ENCODE results near the gene AHSG.
A peak's percentile ranks its signal among the peaks of the same experiment; 100 is the strongest.

AHSG gene

DNA sequence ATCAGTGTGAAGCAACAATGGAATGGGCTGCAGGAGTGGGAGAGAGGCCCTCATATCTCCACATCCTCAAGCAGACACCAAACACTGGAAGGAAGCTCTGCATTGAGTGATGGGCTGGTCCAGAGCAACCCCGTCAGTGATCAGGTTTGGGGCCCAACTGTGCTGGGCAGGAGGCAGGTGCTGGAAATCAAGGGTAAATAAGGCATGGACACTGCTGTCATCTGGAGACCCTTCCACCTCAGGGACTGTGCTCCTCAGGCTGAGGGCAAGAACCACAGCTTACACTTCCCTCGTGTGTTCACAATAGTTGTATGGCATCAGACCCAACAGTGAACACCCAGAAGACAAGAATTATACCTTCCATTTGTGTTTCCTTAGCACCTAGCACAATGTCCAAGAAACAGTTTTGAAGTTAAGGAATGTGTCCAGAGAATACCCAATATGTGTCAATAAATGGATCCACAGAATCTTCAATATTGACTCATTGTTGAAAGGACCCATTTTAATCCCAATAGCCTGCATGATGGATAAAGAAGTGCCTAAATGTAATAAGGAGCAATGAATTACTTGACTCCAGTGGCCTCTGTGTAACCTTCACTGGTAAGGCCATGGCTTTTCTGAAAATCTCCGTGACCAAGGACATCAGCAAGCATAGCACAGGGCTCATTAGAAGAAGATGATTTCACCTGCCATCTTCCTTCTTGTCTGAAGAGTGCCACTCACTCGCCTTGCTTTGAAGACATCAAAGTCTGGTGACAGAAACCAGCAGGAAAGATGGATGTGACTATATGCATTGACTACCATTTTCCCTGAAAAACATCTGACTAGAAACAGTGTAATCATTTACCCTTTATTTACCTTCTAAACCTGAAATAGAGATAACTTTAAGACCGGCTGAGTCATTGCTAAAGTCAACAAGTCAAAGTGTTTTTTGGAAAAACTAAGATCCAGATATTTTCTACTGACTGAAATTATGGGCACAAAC lies 7.0 kb upstream of the AHSG start:
- TF ChIP-seq, protein P1, sequence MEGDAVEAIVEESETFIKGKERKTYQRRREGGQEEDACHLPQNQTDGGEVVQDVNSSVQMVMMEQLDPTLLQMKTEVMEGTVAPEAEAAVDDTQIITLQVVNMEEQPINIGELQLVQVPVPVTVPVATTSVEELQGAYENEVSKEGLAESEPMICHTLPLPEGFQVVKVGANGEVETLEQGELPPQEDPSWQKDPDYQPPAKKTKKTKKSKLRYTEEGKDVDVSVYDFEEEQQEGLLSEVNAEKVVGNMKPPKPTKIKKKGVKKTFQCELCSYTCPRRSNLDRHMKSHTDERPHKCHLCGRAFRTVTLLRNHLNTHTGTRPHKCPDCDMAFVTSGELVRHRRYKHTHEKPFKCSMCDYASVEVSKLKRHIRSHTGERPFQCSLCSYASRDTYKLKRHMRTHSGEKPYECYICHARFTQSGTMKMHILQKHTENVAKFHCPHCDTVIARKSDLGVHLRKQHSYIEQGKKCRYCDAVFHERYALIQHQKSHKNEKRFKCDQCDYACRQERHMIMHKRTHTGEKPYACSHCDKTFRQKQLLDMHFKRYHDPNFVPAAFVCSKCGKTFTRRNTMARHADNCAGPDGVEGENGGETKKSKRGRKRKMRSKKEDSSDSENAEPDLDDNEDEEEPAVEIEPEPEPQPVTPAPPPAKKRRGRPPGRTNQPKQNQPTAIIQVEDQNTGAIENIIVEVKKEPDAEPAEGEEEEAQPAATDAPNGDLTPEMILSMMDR (IDR thresholded peaks at IDR 0.05), result no peak

- TF ChIP-seq, protein P1 (IDR thresholded peaks at IDR 0.05), result no peak
Measured at GRCh38 chr3:186608624-186609215, 4.1 kb upstream of the AHSG start.

DNA sequence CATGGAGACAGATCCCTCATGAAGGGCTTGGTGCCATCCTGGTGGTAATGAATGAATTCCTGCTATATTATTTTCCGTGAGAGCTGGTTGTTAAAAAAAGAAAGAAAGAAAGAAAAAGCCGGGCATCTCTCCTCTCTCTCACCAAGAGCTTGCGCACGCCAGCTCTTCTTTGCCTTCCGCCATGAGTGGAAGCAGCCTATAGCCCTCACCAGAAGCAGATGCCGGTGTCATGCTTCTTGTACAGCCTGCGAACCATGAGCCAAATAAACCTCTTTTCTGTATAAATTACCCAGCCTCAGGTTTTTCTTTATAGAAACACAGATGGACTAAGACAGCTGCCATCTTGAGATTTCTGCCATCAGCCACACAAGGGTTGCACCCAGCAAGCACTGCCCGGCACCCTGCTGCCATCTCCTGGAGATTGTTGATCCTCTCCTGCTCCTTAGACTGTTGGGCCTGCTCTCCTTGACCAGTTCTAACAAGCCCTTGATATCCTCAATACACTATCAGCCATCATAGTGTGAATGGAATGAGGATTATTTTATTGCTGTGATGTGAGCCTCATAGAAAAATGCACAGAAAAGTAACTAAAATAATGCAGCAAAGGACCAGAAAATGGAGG lies 3.5 kb upstream of the AHSG start:
- TF ChIP-seq, protein P1 (IDR thresholded peaks at IDR 0.05), result peak; percentile 25; the same call in 1 of the 2 replicates

DNA sequence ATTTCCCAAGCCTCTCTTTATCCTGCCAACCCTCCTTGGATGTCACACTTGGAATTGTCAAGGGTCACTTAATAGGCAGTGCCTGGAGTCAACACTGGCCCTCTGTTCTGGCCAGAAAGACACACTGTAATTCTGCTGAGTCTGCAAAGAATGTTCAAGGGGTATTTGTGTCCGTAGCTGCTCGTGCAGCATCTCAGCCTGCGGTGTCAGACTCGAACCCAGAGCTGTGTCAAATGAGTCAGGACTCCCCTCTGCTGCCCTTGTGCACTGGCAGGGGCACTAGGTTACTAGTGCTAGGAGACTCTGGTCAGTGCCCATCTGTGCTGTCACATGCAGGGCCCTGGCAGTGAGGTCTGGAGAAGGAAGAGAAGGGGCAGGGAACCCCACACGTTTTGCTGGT lies 795 bp upstream of the AHSG start:
- TF ChIP-seq, protein P1 (IDR thresholded peaks at IDR 0.05), result no peak

DNA sequence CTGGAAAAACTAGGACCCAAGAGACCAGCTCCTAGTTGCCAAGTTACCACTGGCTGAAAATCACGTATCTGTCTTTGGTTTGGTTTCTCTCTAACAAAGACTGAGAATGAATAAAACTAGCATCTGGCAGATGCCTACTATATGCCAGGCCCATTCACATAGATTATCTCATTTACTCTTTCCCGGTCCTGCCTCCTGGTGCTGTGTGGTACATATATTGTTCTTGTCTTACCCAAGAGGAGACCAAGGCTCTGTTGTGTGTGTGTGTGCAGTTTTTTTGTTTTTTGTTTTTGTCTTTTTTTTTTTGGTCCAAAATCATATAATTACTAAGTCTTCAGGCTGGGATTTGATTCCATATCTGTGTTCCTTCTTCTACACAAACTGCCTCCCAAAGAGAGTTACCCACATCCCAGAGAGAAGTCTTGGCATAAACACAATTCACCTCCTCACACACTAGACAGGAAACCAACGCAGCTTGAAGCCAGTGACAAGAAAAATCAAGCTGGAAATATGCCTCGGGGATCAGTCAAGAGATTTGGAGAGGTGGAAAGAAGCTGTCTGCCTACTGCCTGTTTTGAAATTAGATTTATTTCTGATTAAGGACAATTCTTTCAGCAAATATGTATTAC lies 891 bp downstream of the AHSG start:
- TF ChIP-seq, protein P1 (IDR thresholded peaks at IDR 0.05), result no peak

DNA sequence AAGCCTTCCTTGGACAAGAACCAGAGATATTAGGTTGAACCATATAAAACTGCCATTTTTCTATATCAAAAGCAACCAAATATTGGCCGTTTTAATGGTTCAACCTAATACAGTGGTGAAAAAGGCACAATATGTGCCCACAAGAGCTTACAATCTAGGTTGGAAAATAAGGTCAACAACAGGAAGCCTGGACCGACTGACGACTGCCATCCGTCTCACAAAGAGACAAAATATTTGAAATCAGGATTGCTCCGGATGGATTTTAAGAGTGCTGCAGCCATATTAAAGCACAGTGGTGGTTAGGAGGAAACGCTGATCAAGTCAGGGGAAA lies 1.4 kb downstream of the AHSG start:
- TF ChIP-seq, protein P1 (IDR thresholded peaks at IDR 0.05), result no peak
